Stimulated activated naive CD8-positive, alpha-beta T cell treated with anti-CD3 and anti-CD28 coated beads, Interleukin-15, Interleukin-2, amounts not matched to agents 100 U/mL and 50 U/mL, for 24 hours (primary cell): ENCODE measurements around the gene EPHB3.
"Not testable (repeated sequence)": the region's sequence is repeated elsewhere in the genome, so short reads cannot be mapped to it uniquely, and the experiment has no call there.

ENCODE experiments used
- ATAC-seq: fragments of 150-1000 bp; cut with Tn5 transposase; one replicate; pipeline ENCODE4 v1.10.0; 2021
- DNase-seq: peaks from one replicate; pipeline ENCODE4 v3.0.0; 2021

Gene EPHB3

DNA sequence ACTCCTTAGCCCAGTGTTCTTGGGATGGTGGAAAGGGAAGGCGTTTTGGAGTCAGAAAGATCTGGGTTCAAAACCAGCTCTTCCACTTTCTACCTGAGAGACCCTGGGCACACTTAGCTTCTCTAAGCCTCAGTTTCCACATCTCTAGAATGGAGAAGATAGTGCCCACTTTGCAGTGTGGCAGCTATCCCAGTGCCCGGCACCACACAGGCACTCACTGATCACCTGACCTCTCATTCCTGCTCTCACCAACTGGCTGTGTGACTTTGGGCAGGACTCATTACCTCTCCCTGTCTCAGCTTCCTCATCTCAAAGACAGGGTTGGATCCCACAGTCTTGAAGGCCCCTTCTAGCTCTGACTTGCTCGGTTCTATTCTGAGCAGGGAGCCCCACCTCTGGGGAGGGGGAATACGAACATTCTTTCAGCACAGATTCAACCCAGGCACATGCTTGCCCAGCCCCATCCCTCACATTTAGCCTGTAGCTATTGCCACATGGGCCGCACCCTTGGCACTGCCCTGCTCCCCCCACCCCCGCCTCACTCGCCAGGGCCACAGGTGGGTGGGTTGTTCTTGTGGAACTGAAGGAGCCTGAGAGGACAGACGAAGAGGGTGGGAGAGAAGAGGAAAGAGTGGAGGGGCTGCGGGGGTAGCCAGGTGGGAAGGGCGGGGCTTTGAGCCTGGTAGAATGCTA, 39.2 kb downstream of the EPHB3 start:
- no peak for DNase-seq
- no peak for ATAC-seq

DNA sequence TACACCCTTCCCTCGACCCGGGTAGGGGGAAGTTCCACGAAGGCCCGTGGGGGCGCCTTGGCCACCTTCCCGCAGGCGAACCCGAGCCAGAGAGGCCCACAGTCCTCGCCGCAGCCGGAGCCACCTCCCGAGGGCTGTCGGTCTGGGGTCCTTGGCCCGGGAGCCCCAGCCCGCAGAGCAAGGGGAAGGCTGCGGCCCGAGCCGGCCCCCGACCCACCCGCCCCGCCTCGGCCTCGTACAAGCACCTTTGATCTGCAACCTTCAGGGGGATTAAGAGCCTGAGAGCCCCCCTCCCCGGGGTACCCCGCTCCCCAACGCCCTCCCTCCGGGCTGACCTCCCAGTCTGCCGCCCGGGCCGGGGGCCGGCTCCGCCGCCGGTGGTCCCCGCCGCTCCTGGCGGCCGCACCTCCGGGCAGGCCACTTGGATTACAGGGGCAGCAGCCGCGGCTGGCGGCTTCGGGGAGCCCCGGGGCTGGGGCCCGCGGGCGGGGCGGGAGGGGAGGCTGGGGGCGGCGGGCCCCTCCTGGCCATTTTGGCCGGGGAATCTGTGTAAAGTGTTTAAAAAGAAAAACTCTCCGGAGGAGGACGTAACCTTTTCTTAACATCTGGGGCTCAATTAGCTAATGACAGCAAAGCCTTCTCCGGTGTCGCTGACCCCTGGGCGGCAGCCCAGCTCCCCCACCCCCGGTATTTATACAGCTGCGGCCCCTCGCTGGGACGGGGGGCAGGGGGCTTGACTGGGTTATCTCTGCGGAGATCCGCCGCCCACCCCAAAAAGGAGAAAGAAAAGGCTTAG, 40.2 kb downstream of the EPHB3 start:
- DNase-seq (no peak), ATAC-seq (no peak)

DNA sequence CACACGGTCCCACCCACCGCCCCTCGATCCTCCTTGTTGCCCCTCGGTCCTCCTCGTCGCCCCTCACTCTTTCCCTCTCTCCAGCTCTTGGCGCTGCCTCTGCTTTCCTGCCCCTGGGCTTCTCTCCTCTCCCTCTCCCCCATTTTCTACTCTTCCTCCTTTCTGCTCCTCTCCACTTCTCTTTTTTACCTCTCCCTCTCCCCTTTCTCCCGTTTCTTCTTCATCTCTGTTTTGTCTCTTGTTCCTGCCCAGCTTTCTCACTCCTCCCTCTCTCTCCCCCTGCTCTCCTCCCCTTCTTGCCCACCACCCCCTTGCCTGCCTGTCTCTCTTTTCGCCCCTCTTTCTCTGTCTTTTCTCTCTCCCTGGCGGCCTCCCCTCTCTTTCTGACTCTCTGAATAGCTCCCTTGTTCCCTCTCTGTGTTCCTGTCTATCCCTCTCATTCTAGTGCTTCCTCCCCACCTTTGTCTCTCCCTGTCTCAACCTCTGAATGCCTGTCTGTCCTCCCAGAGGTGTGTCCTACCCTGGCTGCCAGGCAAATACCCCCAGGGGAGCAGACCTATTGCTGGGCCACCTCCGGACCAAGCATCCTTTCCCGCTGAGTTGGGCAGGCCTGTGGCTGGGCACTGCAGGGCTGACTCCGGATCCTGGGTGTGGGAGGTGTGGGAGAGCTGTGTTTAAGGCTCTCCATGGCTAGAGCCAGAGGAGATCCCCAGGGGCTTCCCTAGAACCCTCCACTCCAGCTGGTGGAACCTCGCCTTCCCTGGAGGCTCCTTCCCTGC, 41.0 kb downstream of the EPHB3 start:
- DNase-seq (no peak), ATAC-seq (no peak)

DNA sequence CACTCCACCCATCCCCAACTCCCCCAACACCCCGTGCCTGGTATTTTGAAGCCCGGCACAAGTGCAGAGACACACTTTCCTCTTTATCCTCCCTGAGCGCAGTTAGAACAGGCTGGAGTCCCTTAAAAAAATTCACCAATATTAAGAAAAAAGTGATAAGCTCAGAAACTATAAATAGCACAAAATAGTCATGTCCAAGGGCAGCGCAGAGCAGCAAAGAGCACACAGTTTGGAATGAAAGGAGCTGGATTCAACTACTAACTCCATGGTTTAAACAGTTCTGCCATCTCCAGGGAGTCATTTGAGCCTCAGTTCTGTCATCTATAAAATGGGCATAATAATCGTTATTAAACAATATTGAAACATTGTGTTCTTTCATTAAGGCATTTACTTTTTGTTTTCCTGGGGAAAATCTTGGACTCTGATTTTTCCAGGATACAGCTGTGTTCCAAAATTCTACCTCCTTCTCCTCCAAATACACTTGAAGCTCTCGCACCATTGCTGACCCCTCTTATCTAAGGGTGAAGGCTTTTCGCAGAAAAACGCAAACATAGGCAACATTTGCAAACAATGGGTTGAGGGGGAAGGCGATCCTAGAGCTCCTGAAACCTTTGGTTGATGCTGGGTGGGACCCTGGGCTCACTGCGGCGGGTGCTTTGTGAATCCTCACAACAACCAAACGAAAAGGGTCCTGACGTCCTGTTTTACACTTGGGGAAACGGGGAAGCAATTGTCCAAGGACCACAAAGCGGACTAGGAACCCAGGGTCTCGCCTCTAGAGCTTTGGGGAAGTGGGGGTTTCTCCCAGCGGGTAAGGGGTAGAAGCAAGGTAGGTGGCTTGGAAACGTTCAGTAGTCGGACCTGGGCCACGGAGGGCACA, 41.8 kb downstream of the EPHB3 start:
- DNase-seq, result no peak
- no peak for ATAC-seq

DNA sequence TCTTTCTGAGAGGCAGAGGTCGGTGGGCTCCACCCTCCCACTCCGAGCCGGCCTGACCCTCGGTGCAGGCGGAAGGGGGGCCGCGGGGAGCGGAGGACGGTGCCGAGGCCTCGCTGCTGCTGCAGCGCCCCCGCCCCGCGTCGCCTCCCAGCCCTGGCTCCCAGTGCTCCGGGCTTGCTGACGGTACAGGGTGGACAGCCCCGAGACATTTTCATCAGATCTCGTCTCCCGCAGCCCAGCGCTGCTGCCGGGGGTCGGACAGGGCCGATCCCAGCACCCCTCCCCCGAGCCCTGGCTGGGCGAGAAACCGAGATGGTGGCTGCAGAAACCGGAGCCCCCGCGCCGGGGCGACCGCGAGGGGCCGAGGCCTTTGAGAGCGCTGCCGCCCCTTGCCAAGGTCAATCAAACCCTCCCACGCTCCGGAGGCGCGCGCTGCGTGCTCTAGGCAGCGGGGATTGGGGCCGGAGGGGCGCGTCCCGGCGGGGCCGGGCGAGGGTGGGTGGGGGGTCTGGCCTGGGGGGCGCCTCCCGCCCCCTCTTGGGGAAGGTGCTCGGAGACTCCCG, 42.5 kb downstream of the EPHB3 start:
- no peak for ATAC-seq
- no peak for DNase-seq

DNA sequence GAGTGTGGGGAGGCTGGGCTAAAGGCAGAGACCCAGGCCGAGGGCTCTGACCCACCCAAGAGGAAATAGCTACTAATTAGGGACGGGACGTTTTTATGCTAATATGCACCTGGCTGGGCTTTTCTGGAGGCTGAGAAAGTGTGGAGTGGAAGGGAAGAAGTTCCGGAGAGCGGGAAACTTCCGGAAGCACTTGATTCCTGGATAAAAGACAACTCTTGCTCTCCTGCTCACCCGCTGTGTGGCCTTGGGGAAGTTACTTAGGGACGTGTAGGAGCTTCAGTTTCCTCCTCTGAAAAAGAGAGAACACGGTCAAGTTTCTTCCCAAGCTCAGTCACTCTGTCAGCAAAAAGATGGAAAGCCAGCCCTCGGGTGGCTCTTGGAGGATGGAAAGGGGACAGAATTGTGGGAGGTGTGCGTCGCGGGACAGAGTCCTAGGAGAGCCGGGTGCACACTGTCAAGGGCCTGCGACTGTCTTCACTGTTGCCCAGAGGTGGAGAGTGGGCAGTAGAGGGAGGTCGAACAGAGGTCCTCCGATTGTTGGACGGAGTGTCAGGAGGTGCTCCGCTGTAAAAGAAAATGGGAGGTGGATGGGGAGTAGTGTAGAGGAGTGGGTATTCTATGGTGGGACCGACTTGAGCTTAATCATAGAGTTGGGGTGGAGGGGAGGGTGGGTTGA, 43.2 kb downstream of the EPHB3 start:
- ATAC-seq, result no peak
- no peak for DNase-seq

DNA sequence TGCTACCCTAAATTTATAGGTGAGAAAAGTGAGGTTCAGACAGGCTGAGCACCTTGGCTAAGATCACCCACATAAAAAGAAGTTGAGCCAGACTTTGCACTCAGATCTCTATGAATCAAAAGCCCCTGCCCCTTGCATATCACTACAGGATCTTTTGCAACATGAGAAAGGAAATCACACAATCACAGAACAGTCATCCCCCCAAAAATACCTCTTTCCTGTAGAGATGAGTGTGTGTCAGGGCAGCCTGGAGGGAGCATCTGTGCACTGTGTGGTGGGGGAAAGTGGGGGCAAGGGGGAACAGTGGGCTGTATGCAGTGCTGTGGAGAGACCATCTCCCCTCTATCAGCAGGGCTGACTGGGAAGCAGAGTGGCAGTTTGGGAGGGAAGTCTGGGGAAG, 46.6 kb downstream of the EPHB3 start:
- no peak for DNase-seq

DNA sequence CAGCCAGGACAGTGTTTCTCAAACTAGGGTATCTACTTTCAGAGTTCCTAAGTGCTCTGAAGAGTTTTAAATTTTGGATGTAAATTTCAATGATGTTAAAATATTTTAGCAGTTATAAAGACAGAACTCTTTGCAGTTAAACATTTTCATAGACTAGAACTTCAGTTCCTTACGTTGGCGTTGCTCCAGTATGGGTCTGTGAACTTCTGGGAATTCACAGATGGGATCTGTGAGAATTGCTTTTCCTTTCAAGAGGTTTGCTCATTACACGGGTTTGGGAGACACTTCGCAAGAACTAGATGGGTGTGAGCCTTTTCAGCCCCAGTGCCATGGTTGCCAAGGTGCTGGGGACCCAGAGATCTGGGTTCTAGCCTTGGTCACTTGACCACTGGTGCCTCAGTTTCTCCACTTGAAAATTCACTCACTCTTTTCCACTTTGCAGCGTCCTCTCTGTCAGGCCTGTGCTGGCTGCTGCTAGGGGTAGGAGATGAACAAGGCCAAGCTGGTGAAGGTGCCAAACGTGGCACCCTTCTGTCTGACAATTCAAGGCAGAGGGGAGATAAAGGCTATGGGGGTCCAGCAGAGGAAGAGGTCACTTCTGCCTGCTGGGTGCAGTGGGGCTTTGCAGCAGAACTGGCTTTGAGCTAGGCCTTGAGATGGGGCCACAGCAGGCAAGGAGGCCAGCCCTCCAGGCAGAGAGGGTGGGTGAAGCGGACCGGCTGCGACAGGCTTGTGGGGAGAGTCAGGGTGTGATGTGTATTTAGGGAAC, 48.1 kb downstream of the EPHB3 start:
- ATAC-seq (no peak), DNase-seq (no peak)

More for the DNA sequence above, 46.6 kb downstream of the EPHB3 start:
- peak; percentile 71 for ATAC-seq

DNA sequence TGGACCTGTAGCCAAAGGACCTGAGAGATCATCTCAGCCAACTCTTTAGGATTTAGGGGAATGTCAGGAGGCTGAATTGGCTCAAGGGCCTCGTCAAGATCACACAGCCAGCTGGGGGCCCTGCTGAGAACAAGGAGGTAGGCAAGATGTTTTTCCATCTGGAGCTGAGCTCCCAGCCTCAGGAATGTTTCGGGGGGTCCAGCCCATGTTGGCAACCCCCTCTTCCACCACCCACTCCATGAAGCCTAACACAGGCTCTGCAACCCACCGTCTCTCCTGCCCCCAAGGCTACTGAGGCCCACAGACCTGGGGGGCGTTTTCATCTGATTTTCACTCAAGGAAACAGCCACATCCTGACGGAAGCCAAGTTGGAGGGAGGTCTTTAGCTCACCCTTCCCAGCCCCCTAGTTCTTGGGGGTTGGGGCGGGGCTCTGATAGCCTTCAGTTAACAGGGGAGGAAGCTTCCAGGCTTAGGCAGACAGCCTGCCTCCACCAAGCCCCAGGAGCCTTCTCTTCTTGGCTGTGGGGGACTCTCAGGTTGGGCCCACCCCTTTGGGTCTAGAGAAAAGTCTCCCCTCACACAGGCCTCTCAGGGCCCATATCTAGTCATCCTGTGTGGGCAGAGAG, 48.8 kb downstream of the EPHB3 start:
- ATAC-seq, result no peak
- no peak for DNase-seq

DNA sequence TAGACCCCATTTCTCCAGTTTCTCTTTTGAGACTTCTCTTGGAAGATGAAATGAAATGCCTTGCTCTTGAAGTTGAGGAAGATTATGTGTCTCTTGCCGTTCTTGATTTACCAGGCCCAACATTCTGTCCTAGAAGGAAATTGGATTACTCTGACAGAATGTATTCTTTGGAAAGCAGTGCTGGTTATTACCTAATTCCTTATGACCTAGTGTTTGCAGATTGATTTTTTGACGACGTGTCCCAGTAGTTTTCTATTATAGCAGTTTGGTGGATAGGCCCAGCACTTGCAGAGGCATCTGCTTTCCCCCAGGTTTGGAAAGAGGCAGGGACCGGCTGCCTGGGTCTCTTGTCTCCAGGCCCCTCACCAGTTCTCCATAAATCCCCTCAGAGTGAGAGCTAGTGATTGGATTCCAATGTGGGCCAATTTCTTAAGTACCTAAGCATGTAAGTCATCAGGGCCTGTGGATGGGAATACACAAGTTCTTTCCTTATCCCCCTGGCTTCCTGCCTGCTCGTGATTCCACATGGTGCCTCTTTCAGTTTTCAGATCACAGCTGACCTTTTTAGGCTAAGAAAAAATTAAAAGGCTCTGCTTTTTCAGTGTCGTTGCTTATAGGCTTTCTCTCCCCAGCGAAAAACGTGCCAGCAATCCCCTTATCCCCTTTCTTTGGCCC, 50.2 kb downstream of the EPHB3 start:
- DNase-seq, result no peak
- no peak for ATAC-seq

DNA sequence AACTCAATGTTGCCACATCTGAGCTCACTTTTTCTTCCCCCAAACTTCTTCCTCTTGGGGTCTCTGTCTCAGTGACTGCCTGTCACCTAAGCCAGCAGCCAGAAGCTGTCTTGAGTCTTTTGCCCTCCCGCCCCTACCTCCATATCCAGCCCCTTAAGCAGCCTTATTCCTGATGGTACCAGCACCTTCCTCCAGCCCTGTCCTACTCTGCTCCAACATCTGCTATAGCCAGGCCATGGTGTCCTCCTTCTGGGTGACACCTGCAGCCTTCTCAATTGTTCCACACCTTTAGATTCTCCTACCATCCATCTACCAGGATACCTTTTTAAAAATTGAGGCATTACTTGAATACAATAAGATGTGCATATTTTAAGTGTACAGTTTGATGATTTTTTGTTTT, 53.8 kb downstream of the EPHB3 start:
- DNase-seq (no peak), ATAC-seq (no peak)

DNA sequence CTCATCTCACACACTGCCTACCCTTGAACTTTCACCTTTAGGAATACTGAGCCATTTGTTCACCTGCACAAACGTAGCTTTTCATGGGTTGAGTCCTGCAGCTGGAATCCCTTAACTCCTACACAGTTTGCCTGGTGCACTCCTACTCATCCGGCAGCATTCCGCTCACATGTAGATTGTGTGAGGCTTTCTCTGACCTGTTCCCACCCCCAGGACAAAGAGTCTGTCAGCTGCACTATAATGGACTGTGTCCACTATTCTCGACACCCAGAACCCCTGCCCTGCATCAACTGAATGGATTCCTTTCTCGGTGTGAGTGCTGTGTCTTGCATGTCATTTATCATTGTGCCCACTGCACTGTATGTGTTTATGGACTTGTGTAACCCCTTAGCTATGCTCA, 54.9 kb downstream of the EPHB3 start:
- no peak for DNase-seq

DNA sequence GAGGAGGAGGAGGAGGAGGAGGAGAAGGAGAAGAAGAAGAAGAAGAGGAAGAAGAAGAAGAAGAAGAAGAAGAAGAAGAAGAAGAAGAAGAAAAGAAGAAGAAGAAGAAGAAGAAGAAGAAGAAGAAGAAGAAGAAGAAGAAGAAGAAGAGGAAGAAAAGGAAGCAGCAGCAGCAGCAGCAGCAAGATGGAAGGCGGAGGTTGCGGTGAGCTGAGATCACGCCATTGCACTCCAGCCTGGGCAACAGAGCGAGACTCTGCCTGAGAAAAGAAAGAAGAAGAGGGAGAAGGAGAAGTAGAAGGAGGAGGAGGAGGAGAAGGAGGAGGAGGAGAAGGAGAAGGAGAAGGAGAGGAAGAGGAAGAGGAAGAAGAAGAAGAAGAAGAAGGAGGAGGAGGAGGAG, 55.7 kb downstream of the EPHB3 start:
- not testable (repeated sequence) for DNase-seq, ATAC-seq

More for the DNA sequence above, 54.9 kb downstream of the EPHB3 start:
- ATAC-seq, result no peak

DNA sequence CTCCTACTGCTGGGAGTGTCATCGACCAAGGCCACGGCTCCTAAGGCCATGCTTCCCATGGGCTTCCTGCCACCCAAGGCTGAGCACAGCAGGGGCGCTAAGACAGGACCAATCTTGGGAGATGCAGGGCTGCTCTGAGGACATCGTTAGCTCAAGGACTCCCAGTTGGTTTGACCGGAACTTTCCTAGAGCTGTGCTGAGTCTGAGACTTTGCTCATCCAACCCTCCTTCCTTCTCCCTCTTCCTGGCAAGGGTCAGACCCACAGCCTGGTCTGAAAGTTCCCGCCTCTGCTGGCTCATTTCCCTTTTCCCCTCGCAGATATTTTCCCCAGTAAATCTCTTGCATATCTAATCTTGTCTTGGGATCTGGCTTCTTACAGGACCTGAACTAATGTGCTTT, 57.2 kb downstream of the EPHB3 start:
- no peak for ATAC-seq

DNA sequence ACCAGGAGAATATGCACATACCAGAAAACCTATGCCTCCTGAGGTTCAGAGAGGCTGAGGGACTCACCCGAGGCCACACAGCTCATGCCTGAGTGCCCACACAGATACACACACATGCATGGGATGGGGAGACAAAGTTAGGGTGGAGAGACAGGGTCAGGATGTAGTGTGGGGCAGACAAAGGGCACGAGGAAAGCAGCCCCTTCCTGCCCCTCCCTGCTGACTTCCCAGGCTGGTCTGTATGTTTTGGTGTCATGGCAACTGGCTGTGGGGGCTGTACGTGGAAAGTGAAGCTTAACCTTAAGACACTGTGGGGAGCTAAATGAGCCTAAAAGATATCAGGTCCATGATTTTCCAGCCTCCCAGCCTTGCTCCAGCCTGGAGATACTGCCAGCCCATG, 57.8 kb downstream of the EPHB3 start:
- DNase-seq, result no peak
- ATAC-seq, result peak; percentile 72

More for the DNA sequence above, 57.2 kb downstream of the EPHB3 start:
- no peak for DNase-seq

DNA sequence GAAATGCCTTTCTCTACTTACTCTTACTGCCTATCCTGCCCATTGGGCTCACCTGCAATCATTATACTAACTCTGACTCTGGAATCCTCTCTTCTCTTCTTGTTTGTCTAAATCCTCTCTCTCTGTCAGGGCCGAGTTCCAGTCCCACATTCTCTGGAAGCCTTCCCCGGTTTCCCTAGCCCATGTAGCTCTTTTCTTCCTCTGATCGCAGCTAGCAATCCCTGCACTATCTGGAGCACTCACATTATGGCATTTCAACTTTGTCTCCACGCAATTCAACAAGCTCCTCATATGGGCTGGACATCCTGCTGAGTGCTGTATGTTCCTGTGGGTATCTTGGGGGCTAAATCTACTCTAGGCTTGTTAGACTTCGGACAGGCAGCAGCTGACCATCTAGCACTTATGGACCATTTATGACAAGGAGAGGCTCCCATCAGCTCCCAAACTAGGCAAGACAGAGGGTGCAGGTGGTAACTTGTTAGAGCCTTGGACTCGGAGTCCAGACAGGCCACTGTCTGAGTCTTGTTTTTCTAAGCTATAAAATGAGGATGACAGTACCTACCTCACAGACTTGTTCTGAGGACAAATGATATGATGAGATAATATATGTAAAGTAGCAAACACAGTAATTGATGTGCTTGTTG, 58.3 kb downstream of the EPHB3 start:
- no peak for DNase-seq
- ATAC-seq, result no peak

DNA sequence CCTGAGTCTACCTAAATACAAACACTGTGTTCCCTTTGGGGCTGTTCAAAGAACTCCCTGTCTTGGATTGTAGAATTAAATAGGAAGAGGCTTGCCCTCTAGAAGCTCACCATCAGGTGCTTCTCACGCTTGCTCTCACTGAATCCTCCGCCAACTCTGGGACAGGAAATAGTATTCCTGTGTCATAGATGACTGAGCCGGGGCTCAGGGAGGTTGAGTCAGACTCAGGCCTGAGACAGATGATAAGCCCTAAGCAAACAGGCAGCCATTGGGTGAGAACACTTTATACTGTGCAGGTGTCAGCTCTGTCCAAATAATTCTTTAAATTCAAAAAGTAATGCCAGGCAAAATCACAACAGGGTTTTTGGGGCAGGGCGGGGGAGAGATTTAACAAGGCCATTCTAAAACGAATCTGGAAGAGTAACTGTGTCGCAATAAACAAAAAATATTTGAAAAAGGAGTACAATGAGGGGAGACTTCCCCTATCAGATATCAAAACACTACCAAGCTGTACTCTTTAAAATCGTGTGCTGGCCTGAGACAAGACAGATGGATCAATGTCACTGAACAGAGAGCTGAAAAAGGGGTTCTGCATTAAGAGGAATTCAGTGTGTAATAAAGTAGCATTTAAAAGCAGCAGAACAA, 59.0 kb downstream of the EPHB3 start:
- ATAC-seq, result peak; percentile 26
- DNase-seq, result no peak

DNA sequence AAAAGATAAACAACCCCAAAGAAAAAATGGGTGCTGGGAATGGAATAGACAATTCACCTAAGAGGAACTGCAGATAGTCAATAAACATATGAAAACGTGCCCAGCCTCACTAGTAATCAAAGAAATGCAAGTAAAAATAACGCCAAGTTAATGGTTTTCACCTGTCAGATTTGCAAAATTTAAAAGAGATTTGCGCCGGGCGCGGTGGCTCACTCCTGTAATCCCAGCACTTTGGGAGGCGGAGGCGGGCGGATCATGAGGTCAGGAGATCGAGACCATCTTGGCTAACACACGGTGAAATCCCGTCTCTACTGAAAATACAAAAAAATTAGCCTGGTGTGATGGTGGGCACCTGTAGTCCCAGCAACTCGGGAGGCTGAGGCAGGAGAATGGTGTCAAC, 60.6 kb downstream of the EPHB3 start:
- DNase-seq, ATAC-seq: not testable (repeated sequence)
